NCI-H526 (cell line): Measurements from ENCODE around the gene MTG2.

Source experiments
- DNase-seq, 2 experiments: peaks; one replicate each; lab custom pipeline; 2025; lab: John Stamatoyannopoulos, UW

MTG2 gene, protein sequence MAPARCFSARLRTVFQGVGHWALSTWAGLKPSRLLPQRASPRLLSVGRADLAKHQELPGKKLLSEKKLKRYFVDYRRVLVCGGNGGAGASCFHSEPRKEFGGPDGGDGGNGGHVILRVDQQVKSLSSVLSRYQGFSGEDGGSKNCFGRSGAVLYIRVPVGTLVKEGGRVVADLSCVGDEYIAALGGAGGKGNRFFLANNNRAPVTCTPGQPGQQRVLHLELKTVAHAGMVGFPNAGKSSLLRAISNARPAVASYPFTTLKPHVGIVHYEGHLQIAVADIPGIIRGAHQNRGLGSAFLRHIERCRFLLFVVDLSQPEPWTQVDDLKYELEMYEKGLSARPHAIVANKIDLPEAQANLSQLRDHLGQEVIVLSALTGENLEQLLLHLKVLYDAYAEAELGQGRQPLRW

DNA sequence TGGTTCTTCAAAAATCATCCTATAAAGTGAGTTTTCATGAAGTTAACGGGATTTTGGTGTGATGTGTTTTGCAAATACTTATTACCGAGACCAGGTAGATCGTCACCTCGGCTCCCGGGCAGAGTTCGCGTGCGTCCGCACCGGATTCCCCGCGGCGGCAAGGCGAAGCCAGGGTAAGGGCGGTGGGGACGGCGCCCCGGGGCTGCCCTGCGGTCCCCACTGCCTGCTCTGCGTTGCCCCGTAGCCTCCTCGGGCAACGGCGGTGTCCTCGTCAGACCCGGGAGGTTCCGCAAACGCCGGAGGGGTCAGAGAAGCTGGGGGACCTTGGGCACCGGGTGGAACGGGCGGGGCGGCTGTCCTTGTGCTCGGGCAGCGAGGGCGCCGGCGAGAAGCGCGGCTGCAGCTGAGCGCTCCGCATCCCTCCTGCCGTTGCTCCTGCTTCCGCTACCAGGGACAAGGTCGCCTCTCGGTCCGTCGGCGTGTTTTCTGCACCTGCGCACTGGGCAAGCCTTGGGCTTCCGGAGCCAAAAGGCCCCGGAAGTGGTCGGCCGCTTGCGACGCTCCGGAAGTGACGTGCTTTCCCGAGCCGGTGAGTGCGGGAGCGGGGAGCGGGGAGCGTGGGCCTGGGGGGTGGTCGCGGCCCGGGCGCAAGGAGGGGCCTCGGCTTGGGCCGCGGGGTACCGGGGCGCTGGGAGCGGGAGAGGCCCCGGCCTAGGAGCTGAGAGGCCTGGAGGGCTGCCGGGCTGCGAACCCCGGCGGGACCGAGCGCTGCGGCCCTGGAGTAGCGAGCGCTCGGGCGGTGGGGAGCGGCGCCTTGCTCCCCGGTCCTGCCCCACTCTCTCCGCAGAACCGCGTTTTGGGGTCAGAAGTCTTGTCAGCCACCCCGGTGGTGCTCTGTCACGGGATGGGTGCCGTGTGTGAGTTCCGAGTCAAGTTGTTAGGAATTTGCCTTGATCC lies at the start of gene MTG2:
TSS of gene MTG2 (plus strand) at position 560 of the 957 bp plus-strand sequence. CDS start 10,393 bp downstream, outside the sequence.
- DNase-seq = peak; percentile 93 to 99

DNA sequence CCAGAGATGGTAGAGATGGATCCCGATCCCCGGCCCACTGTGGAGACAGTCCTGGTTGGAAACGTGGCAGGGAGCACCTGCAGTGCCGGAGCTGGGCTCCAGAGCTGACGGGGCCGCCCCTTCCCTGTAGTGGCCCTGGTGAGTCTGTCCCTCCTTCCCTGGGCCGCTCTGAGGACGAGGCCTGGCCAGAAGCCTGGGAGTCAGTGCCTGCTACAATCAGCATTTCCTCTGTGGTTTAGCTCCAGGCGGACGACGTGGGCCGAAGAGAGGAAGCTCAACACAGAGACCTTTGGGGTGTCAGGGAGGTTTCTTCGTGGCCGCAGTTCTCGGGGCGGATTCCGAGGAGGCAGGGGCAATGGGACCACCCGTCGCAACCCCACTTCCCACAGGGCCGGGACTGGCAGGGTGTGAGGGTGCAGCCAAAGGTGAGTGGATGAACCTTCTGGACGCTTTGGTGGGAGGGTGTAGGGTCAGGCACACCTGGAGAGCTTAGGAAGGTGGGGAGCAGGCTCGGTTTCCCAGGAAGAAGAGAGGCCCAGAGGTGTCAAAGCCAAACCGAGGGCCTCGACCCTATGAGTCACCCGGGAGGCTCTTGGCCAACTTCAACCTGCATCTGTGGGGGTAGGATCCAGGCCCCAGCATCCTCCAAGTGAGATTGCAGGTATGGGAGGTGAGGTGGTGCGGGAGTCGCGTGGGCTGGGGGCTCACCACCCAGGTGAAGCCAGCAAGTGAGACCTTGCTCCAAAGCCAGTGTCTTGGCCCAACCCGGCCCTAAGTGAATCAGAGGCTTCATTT lies 49.6 kb upstream of the MTG2 start:
- no peak for DNase-seq

DNA sequence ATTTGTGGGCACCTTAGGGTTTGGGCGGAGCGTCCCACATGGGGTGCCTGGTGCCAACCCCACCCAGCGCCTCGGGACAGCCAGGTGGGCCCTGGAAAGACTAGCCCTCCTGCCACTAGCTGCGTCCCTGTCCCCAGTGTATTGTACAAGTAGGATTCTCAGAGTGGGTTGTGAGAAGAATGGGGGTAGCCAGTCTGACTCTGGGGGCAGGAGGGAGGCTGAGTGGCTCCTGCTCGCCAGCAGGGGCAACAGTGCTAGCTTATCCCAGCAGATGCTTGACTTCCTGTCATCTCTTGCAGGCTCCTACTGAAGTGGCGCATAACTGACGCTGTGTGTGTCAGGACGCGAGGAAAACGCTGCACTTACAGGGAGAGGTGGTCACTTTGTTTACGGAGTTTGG lies 49.0 kb upstream of the MTG2 start:
- DNase-seq = no peak

DNA sequence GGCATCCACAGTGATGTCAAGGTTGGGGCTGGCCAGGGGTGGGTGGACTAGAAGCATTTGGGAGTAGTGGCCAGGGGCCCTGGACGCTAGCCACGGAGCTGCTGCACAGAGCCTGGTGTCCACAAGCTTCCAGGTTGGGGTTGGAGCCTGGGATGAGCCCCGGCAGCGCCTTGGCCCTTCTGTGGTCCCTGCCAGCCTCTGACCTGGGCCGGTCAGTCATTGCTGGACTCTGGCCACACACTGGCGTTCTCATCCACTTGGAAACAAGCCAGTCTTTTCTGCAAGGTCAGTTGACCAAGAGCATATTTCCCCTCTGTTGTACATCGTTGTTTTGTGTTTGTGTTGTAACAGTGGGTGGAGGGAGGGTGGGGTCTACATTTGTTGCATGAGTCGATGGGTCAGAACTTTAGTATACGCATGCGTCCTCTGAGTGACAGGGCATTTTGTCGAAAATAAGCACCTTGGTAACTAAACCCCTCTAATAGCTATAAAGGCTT lies 48.0 kb upstream of the MTG2 start:
- no peak for DNase-seq

DNA sequence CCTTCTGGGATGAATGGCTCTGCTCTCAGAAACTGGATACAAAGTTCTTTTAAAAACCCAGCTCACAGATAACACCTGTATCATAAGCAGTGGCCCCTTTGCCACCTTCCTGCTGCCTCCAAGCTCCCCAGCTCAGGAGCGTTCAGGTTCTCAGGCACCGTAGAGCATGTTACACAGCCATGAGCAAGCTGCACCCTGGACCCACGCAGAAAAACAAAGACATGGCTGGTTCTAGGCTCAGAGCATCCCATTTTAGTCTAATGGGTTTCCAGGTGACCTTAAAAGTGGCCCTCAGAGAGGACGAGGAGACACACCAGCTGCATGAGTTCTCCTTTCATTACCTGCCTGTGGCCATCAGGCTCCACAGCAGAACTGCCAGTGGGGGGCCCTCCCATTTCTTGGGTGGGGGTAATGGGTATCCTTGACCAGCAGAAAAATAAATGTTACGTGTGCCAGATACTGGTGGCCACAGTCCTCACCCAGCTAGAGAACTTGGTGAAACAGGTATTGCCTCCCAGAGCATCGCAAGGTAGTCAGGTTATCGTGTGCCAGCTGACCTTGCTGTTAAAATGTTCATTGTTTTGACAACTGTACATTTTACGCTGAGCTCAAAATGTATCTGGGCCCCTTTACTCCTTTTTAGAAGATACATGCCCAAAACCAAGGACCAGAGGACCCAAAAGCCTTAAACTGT lies 47.1 kb upstream of the MTG2 start:
- DNase-seq = no peak

DNA sequence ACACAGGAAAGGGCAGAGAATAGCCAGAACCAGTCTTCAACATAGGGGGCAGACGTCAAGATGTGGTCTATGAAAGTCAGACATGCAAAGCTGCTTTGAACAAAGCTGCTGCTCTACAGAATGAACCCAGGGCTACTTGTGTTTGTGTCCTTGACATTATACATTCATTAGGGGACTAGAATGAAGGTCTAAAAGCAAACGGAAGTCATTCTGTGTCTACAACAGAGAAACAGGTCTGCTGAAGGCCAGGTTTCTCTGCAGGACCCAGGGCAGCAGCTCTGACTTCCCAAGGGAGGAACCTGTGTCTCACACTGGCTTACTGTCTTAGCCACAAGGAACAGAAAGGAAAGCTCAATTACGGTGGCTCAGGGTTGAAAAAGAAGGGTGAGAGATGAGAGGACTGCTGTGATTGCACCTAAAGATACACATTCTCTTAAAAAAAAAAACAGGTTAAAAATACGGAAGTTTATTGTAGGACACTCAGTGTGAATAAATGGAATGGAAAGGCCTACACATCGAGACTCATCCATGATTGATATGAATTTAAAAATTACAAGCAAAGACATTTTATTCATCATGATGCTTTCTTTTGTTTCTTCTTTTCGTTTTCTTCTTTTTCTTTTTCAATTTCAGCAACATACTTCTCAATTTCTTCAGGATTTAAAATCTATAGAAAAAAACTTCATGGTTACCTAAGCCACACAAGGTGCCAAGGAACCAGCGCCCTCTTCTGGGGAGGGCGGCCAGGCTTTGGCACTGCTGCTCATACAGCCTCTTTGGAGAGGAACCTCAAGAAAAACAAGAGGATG lies 46.3 kb upstream of the MTG2 start:
- peak; percentile 17 to 82 for DNase-seq

DNA sequence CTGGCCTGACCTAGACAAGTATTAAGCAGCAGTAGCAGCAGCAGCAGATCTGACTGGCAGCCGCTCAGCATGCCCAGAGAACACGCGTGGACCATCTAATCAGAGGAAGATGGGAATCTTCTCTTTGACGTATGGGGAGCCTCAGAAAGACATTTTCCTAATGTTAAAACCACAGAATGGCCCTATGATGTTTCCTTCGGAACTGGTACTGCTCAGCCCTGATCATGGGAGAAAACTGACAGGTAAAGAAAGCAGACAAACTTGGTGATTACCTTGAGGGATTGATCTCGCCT lies 45.8 kb upstream of the MTG2 start:
- DNase-seq = no peak

DNA sequence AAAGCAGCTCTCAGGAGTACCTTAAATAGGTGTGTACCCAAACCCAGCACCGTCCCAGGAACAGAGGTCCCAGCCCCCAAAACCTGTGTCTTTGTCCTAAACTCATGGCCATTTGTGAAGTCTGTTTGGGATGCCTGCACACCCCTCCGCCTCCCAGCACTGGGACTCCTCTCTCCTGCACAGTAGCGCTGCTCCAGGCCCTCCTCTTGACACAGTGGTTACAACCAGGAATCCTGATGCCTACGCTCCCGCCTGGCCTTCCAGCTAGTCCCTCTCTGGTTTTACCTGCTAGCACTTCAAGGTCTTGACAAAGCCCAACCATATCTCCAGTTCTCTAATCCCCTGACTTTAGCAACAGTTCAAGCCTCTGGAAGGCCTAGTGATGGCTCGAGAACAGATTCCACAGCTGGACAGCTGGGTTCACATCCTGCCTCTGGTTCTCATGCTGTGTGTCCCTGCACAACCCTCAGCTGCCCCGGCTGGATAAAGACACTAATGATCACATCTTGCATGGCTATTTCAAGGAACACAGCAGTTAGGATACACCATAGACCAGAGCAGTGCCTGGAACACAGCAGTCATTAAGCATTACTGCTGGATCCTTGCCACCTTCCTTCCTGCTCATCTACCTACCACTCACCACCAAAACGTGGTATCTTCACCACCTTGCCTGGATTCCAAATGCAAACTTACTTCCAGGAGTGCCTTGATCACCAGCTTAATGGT lies 45.2 kb upstream of the MTG2 start:
- no peak for DNase-seq

DNA sequence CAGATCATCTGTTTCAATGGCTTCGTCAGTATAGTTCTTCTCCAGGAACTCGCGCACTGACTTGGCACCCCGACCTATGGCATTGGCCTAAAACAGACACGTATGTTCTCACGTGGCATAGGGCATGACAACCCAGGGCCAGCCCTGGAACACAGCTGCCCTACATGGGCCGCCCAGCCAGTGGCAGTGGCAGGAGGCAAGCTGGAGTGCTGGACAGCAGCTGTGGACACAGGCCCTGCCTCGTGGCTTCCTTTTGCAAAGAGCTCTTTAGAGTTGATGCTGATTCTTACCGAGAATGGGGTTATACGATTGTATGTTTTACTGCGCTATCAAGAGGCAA lies 44.7 kb upstream of the MTG2 start:
- DNase-seq = no peak

DNA sequence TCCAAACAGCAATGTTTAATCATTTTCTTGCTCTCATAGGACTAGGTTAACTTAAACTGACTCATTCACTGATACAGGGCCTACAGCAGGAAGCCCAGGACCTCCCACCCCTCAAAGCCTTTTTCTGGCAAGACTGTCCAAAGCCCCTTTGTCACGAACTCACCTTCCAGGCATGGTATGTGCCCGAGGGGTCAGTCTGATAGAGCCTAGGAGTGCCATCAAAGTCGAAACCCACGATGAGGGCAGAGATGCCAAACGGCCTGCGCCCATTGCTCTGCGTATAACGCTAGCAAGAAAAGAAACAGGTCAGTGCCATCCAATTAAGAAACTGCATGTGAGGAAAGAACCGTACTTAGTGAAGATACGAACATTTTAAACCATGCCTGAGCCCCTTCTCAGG lies 43.9 kb upstream of the MTG2 start:
- DNase-seq = no peak

DNA sequence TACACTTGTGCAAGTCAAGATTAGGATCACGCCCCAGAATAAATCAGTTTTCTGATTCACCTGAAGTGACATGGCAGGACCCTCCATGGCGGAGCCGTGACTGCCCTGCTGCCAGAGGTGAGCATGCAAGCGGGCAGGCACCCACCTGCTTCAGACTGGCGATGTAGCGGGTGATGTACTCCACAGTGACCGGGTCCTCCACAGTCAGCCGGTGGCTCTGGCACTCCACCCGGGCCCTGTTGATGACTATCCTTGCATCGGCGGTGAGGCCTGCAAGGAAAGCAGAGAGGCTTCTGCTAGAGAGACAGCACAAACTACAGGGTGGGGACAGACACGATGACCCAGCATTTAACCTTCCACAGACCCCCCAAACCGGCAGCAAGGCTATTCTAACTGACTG lies 43.2 kb upstream of the MTG2 start:
- DNase-seq = no peak

DNA sequence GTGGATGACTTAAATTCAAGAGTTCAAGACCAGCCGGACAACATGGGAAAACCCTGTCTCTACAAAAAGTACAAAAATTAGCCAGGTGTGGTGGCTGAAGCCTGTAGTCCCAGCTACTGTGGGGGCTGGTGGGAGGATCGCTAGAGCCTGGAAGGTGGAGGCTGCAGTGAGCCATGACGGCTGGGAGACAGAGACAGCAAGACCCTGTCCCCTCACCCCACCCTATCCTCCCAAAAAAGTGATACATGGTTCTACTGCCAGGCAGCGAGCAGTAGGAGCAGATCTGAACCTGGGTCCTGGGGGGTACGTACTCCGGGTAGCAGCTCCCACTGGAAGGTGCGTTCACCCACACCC lies 41.8 kb upstream of the MTG2 start:
- DNase-seq = no peak

DNA sequence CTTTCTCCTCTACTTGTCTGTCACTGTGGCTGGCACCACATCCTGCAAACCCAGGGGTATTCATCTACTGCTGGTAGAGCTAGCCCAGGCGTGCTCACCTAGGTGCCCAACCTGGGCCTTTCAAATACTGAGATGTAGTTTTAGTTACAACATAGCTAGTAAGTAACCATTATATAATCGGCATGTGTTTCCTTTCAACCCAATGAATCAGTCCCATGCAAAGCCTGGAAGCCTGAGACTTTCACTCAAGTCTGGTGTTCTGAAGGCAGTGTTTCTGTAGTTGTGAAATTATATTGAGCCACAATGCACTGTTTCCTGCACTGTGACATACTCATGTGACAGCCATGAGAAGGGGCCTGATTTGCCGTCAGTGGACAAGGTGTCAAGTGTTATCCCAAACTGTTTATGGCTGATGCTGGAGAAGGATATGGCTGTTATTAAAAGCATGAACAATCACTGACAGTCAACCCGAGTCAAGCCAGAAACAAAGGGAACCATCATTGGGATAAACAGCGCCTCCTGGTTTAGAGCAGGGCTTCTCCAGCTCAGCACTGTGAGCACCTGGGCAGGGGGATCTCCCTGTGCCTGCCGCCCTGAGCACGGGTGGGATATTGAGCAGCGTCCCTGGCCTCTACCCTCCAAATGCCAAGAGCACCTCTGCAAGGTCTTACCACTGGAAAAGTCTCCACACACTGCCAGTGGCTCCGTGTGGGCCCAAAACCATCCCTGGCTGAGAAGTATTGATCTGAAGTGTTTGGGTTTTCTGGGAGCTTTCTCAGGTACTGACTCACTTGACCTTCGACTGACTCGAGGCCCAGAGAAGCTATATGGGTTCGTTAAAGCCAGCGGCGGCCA lies 41.2 kb upstream of the MTG2 start:
- peak; percentile 54 to 60 for DNase-seq

DNA sequence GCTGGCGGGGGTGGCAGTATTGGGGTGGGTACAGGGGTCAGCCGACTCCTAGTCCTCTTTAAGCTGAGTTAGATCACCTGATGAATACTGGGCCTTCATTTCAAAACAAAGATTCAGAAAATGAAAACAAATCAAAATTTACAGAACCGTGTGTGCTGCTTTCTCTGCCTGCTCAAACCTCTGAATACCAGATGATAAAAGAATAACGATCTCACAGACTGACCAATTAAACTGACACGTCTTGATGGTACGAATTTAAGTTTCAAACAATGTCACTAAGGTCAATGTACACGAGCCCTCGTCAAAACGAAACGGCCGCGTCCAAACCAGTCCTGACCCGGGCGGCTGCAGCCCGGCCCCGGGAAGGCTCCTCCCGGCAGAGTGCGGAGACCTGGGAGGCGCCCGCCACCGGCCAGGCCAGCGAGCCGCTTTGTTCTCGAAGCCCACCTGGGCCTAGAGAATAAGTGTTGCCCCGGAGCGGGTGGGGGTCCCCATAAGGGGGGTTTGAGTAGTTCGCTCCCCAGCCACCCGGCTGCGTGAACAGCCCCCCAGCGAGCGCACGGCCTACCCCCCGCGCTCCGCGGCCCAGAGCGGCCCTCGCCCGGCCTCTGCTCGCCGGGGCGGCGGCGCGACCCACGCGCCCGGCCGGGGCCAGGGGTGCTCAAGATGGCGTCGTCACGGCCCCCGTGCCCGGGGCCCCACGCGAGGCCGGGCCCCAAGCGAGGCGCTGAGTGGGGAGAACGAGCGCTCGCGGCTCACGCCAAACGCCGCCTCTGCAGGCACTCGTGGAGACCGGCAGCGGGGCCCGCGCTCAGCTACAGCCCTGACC lies 40.4 kb upstream of the MTG2 start:
- peak in 1 of 2 experiments; percentile 45 for DNase-seq

DNA sequence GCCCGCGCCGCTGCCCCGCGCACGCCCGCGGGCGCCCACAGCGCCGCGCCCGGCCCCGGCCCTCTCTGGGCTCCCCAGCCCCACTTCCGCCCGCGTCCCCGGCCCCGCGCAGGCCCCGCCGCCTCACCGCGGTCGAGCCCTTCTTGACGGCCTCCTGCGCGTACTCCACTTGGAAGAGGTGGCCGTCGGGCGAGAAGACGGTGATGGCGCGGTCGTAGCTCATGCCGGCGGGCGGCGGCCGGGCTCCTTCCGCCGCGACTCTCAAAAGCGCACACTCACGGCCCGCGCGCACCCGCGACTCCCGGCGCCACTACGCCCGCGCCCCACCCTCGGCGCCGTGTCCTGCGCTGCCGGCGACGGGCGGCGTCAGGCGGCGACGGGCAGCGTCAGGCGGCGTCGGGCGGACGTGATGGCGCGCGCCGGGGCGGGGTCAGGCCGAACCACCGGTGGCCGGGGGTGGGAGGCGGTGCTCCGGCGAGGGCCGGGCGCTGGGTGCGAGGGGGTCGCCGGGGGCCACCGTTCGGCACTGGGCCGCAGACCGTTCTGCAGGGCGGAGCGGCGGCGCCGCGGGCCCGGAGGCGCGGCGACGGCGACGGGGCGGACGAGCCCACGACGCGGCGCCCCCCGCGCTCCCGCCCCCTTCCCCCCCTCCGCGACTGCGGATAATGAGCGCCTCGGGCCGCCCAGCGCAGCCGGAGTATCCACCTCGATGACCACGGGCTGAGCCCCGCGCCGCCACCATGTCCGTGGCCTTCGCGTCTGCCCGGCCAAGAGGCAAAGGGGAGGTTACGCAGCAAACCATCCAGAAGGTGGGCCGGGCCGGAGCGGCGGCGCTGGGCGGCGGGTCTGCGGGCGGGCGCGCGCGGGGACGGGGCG lies 39.5 kb upstream of the MTG2 start, which contains the start of the genes PSMA7 and SS18L1:
TSS of gene PSMA7 (minus strand) at position 314 of the 876 bp plus-strand sequence. CDS start at position 223, 91 bp downstream.
TSS of gene SS18L1 (plus strand) at position 689 of the 876 bp plus-strand sequence. CDS start at position 741, 52 bp downstream.
- DNase-seq = peak; percentile 51 to 97

DNA sequence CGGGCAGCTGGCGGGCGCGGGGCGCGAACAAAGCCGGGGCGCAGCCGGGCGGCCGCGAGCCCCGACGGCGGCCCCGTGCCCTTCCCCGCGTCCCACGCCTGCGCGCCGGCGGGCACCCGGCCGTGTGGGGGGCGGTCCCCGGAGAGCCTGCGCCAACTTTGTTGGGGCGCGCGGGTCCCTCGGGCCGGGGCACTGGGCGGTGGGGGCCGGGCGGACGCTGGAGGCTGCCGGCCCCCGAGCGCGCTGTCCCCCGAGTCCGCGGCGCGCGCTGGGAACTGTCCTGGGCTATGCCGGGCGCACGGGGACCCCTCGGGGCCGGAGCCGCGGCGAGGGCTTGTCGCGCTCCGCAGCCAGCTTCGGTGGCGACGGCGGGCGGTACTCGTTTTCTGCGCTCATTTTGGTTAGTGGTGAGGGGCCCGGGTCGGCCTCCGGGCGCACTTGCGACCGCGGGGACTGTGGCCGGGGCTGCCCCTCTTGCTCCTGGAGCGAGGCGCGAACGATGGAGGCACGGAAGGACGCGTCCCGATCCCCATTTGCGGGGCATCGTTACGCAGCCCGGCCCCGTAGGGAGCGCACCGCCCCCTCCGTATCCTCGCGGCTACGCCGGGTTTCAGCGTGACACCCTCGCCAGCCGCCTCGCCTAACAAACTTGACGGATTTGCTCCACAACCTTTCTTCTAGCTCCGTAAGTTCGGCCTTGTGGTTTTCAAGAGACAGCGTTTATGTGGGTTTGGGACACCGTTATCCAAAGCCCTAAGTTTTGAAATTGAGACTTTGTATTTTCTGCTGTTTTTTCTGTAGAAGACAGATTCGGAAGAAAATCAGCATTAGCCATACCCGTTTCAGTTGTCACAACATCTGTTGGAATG lies 38.6 kb upstream of the MTG2 start:
- DNase-seq = peak in 1 of 2 experiments; percentile 67
